Neural crest cell (in vitro differentiated cells): Measurements from ENCODE around the gene STK33. TPM values are rescaled to one million over a fixed set of nuclear protein-coding genes. Genes with fewer than 3 reads are reported as not detected.
A peak's percentile ranks its signal among the peaks of the same experiment; 100 is the strongest.

Experiments
- DNase-seq: peaks from one replicate; pipeline ENCODE4 v3.0.0; 2021; ENCODE audit warnings: low read depth, mixed read lengths, low spot score
- H3K27ac Mint-ChIP-seq: one replicate; pipeline ENCODE4 v1.8.0; 2021; ENCODE audit warnings: mild to moderate bottlenecking, mixed read lengths; ENCODE audit not compliant: unreplicated experiment
- H3K27me3 Mint-ChIP-seq: 2 replicates; pipeline ENCODE4 v1.8.0; 2021; ENCODE audit warnings: low read depth, mild to moderate bottlenecking, mixed read lengths
- H3K36me3 Mint-ChIP-seq: 2 replicates; pipeline ENCODE4 v1.8.0; 2021; ENCODE audit warnings: low read depth, mild to moderate bottlenecking, mixed read lengths
- H3K4me1 Mint-ChIP-seq: 2 replicates; pipeline ENCODE4 v1.8.0; 2021; ENCODE audit warnings: mixed read lengths
- H3K4me3 Mint-ChIP-seq: one replicate; pipeline ENCODE4 v1.8.0; 2021; ENCODE audit warnings: mild to moderate bottlenecking, mixed read lengths
- H3K9me3 Mint-ChIP-seq: 2 replicates; pipeline ENCODE4 v1.8.0; 2021; ENCODE audit warnings: mixed read lengths
- total RNA-seq: library from RNA; stranded (reverse); gene quantifications from 2 replicates; pipeline ENCODE4 v1.2.1, GENCODE V29; 2021
- TF ChIP-seq, protein P1 (sequence below): fragments of 200-600 bp; sonication (generic); conservative IDR thresholded peaks from 2 replicates; pipeline ENCODE4 v1.5.0; 2021; ENCODE audit warnings: antibody characterized with exemption, mild to moderate bottlenecking

Gene STK33
- total RNA-seq, 1 donor from 2014 or later, result 17.3 TPM

DNA sequence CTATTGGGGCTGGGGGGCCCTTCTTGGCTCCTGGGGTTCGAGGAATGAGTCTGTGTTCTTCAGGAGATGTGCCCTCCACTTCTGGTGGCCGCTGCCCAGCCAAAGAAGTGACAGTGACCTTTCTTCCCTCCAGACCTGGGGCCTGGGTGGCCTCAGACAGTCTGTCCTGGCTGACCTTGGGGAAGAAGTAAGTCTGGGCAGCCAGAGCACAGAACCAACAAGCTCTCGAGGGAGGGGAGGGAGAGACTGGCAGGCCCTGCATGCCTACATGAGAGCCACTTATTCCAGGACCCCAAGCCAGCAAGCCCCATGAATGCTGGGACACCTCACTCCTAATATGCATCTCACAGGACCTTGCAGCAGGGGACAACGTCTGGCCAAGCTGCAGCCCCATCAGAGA, 27.1 kb upstream of the STK33 start:
- DNase-seq, result no peak
- TF ChIP-seq, protein P1, sequence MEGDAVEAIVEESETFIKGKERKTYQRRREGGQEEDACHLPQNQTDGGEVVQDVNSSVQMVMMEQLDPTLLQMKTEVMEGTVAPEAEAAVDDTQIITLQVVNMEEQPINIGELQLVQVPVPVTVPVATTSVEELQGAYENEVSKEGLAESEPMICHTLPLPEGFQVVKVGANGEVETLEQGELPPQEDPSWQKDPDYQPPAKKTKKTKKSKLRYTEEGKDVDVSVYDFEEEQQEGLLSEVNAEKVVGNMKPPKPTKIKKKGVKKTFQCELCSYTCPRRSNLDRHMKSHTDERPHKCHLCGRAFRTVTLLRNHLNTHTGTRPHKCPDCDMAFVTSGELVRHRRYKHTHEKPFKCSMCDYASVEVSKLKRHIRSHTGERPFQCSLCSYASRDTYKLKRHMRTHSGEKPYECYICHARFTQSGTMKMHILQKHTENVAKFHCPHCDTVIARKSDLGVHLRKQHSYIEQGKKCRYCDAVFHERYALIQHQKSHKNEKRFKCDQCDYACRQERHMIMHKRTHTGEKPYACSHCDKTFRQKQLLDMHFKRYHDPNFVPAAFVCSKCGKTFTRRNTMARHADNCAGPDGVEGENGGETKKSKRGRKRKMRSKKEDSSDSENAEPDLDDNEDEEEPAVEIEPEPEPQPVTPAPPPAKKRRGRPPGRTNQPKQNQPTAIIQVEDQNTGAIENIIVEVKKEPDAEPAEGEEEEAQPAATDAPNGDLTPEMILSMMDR, result no peak

DNA sequence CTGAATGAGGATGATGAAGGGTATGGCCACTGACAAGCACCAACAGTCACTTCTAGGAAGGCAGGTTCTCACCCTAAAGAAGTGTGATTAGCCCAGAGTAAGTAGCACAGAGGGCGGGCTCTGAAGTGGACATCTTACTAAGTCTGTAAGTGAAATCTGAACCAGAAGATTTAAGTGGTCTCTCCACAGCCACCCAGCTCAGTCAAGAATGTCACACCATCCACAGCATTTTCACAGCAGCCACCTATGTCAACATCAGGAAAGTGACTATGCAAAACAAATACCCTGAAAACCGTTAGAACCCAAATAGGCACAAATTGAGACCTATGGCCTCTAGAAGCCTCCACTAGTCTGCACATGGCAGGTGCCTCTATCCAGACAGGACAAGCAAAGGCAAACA, 23.0 kb upstream of the STK33 start:
- Mint-ChIP-seq H3K36me3 (no peaks in the 10 kb centered on the region), H3K4me1 (peaks cover 8% of the 10 kb centered on the region), H3K4me3 (no peak overlapping the region), H3K27ac (no peak overlapping the region), H3K9me3 (no peaks in the 10 kb centered on the region), H3K27me3 (no peaks in the 10 kb centered on the region)
- no peak for DNase-seq
- TF ChIP-seq, protein P1, result no peak

More for the DNA sequence above, 27.1 kb upstream of the STK33 start:
- no peak overlapping the region for H3K27ac Mint-ChIP-seq
- no peaks in the 10 kb centered on the region for H3K36me3 Mint-ChIP-seq
- no peak overlapping the region for H3K4me3 Mint-ChIP-seq
- no peaks in the 10 kb centered on the region for H3K27me3 Mint-ChIP-seq
- H3K9me3 Mint-ChIP-seq, result no peaks in the 10 kb centered on the region
- H3K4me1 Mint-ChIP-seq, result no peaks in the 10 kb centered on the region

DNA sequence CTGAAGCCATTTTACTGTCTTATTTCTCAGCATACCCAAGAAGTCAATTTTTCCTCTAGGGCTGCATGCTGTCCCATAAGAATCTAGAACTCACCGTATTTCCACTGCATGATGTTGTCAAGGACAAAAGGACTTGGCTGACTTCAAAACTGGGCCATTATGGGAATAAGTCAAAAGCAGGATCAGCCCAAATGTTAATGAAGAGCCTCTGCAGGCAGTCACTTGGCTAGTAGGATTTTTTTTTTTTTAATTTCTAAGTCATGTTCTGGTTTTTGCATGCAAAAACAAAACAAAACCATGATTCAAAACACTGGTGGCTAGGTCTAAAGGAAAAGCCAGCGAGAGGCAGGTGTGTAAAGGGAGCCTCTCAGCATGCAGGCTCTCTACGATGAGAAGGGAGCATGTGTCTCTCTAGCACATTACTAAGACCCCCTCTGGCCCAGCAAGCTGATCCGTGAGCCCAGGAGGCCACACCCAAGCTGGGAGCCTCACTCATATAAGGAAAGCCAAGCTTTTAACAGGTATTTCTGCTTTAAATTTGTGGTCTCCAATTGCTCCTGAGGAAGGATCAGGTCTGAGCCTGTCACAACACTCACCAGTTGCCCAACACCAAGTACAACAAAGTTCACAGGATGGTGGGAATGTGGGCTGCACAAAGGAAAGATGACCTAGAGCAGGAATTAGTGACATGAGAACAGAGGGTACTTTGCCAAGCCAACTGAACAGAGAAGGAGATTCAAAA, 21.4 kb upstream of the STK33 start:
- Mint-ChIP-seq H3K36me3 (no peaks in the 10 kb centered on the region), H3K4me3 (no peak overlapping the region), H3K4me1 (peaks cover 8% of the 10 kb centered on the region), H3K9me3 (no peaks in the 10 kb centered on the region), H3K27me3 (no peaks in the 10 kb centered on the region), H3K27ac (no peak overlapping the region)
- no peak for DNase-seq
- TF ChIP-seq, protein P1, result no peak

DNA sequence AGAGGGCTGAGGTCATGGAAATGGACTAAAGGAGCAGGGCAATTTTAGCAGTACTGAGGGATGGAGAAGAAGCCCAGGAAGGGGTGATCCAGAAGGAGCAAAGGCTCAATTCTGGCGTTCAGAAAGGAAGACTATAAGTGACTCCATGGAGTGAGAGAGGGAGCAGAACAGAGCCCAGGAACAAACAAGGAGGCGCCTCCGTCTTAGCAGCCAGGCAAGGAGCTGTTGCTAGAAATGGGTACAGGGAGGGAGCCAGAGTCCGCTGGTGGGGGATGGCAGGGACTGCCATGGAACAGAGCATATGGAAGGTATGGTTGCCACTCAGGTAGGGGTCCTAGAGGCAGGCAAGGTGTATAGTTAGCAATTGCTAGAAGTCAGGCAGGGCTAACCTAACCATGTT, 20.5 kb upstream of the STK33 start:
- DNase-seq, result no peak
- no peak overlapping the region for H3K27ac Mint-ChIP-seq
- TF ChIP-seq, protein P1, result no peak
- H3K4me3 Mint-ChIP-seq, result no peak overlapping the region
- H3K4me1 Mint-ChIP-seq, result peaks cover 8% of the 10 kb centered on the region
- H3K9me3 Mint-ChIP-seq, result no peaks in the 10 kb centered on the region
- H3K36me3 Mint-ChIP-seq, result no peaks in the 10 kb centered on the region
- H3K27me3 Mint-ChIP-seq, result no peaks in the 10 kb centered on the region

DNA sequence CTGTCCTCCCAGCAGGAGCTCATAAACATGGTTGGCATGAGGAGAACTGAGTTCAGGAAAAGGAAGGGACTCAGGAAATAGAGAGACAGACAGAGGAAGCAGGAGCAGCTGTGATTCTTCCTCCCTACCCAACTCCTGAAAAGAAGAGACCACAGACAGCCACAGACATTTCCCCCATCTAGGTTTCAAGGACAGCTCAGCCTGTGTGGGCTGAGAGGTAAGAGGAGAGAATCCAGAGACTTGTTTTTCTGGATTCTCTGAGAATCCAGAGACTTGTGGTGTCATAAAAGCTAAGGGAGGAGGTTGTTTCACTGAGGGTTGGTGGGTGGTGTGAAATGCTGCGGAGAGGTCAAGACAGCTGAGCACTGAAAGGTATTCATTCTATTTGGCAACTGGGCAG, 19.0 kb upstream of the STK33 start:
- Mint-ChIP-seq H3K27ac (peak overlapping the region; percentile 60), H3K9me3 (no peaks in the 10 kb centered on the region), H3K36me3 (no peaks in the 10 kb centered on the region), H3K4me1 (peaks cover 8% of the 10 kb centered on the region), H3K27me3 (no peaks in the 10 kb centered on the region), H3K4me3 (no peak overlapping the region)
- DNase-seq, result no peak
- TF ChIP-seq, protein P1, result no peak
